Chondrocyte (in vitro differentiated cells): ENCODE results near the gene METTL27. TPM values are rescaled to one million over a fixed set of nuclear protein-coding genes. Genes with fewer than 3 reads are reported as not detected.
"Not testable (repeated sequence)": the region's sequence is repeated elsewhere in the genome, so short reads cannot be mapped to it uniquely, and the experiment has no call there.

Experiments used
- DNase-seq: peaks from one replicate; pipeline ENCODE4 v3.0.0; 2021; ENCODE audit warnings: mixed read lengths, low spot score
- H3K27ac Mint-ChIP-seq: one replicate; pipeline ENCODE4 v1.8.0; 2021; ENCODE audit warnings: mild to moderate bottlenecking, moderate library complexity, mixed read lengths; ENCODE audit not compliant: unreplicated experiment
- H3K27me3 Mint-ChIP-seq: 2 replicates; pipeline ENCODE4 v1.8.0; 2021; ENCODE audit warnings: low read depth, mixed read lengths
- H3K36me3 Mint-ChIP-seq: 2 replicates; pipeline ENCODE4 v1.8.0; 2021; ENCODE audit warnings: low read depth, mixed read lengths
- H3K4me1 Mint-ChIP-seq: 2 replicates; pipeline ENCODE4 v1.8.0; 2021; ENCODE audit warnings: low read depth, mild to moderate bottlenecking, mixed read lengths
- H3K4me3 Mint-ChIP-seq: one replicate; pipeline ENCODE4 v1.8.0; 2021; ENCODE audit warnings: mild to moderate bottlenecking, moderate library complexity, mixed read lengths; ENCODE audit not compliant: unreplicated experiment
- H3K9me3 Mint-ChIP-seq: 2 replicates; pipeline ENCODE4 v1.8.0; 2021; ENCODE audit warnings: low read depth, mixed read lengths
- total RNA-seq: library from RNA; stranded (reverse); gene quantifications from 3 replicates; pipeline ENCODE4 v1.2.1, GENCODE V29; 2021
- TF ChIP-seq, protein P1 (sequence below): fragments of 200-600 bp; sonication (generic); IDR thresholded peaks from 2 replicates; pipeline ENCODE4 v1.5.0; 2021; ENCODE audit warnings: antibody characterized with exemption, mild to moderate bottlenecking, moderate library complexity

The METTL27 gene
- total RNA-seq, 1 donor from 2014 or later, result 0.99 TPM

DNA sequence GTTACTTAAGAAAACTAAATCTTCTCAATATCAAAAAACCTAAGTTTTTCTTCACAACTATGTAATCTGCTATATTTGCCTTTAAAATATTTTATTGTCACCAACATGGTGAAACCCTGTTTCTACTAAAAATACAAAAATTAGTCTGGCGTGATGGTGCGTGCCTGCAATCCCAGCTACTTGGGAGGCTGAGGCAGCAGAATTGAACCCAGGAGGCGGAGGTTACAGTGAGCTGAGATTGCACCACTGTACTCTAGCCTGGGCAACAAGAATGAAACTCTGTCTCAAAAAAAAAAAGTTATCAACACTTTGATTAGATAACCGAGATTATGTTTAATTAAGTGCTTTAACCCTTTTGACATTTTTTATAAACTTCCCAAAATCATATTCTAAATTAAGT lies 39.9 kb downstream of the METTL27 start:
- no peaks in the 10 kb centered on the region for H3K4me1 Mint-ChIP-seq
- no peaks in the 10 kb centered on the region for H3K9me3 Mint-ChIP-seq
- H3K27me3 Mint-ChIP-seq, result peaks cover 3% of the 10 kb centered on the region
- H3K36me3 Mint-ChIP-seq, result no peaks in the 10 kb centered on the region
- H3K4me3 Mint-ChIP-seq, result no peak overlapping the region
- TF ChIP-seq, protein P1, sequence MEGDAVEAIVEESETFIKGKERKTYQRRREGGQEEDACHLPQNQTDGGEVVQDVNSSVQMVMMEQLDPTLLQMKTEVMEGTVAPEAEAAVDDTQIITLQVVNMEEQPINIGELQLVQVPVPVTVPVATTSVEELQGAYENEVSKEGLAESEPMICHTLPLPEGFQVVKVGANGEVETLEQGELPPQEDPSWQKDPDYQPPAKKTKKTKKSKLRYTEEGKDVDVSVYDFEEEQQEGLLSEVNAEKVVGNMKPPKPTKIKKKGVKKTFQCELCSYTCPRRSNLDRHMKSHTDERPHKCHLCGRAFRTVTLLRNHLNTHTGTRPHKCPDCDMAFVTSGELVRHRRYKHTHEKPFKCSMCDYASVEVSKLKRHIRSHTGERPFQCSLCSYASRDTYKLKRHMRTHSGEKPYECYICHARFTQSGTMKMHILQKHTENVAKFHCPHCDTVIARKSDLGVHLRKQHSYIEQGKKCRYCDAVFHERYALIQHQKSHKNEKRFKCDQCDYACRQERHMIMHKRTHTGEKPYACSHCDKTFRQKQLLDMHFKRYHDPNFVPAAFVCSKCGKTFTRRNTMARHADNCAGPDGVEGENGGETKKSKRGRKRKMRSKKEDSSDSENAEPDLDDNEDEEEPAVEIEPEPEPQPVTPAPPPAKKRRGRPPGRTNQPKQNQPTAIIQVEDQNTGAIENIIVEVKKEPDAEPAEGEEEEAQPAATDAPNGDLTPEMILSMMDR, result no peak
- no peak overlapping the region for H3K27ac Mint-ChIP-seq
- DNase-seq, result no peak

DNA sequence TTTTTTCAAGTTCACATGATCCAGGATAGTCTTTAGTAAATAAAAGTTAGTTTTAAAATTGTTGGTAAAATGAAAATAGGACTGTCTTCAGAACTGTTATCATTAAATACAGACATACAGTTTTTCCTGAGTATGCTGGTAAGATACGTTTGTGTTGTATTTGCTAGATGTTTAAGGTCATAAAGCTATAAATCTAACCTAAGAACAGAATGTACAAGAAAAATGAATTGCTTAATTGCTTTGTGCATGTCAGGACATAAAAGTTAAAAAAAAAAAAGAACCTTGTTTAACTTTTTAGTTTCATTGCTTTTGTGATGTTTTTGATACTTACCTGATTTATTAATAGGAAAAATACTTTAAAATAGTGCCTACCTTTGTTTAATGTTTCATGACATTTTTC lies 40.7 kb downstream of the METTL27 start:
- no peaks in the 10 kb centered on the region for H3K36me3 Mint-ChIP-seq
- no peaks in the 10 kb centered on the region for H3K9me3 Mint-ChIP-seq
- H3K27ac Mint-ChIP-seq, result no peak overlapping the region
- no peaks in the 10 kb centered on the region for H3K4me1 Mint-ChIP-seq
- TF ChIP-seq, protein P1, result no peak
- no peak overlapping the region for H3K4me3 Mint-ChIP-seq
- peaks cover 3% of the 10 kb centered on the region for H3K27me3 Mint-ChIP-seq
- DNase-seq, result no peak

GRCh38 chr7:73799282-73800141 lies 42.8 kb downstream of the METTL27 start:
- Mint-ChIP-seq H3K36me3 (no peaks in the 10 kb centered on the region), H3K9me3 (no peaks in the 10 kb centered on the region), H3K4me3 (no peak overlapping the region), H3K27ac (no peak overlapping the region), H3K27me3 (peaks cover 3% of the 10 kb centered on the region), H3K4me1 (no peaks in the 10 kb centered on the region)
- DNase-seq, result no peak
- TF ChIP-seq, protein P1, result no peak

- not testable (repeated sequence) for H3K9me3 Mint-ChIP-seq, H3K27me3 Mint-ChIP-seq, H3K36me3 Mint-ChIP-seq, H3K4me3 Mint-ChIP-seq, H3K27ac Mint-ChIP-seq, DNase-seq, H3K4me1 Mint-ChIP-seq
Measured at GRCh38 chr7:73797176-73797575, 45.1 kb downstream of the METTL27 start.

- H3K27ac Mint-ChIP-seq, H3K9me3 Mint-ChIP-seq, H3K27me3 Mint-ChIP-seq, H3K4me1 Mint-ChIP-seq, DNase-seq, H3K4me3 Mint-ChIP-seq, H3K36me3 Mint-ChIP-seq: not testable (repeated sequence)
Measured at GRCh38 chr7:73796656-73797055, 45.7 kb downstream of the METTL27 start.

DNA sequence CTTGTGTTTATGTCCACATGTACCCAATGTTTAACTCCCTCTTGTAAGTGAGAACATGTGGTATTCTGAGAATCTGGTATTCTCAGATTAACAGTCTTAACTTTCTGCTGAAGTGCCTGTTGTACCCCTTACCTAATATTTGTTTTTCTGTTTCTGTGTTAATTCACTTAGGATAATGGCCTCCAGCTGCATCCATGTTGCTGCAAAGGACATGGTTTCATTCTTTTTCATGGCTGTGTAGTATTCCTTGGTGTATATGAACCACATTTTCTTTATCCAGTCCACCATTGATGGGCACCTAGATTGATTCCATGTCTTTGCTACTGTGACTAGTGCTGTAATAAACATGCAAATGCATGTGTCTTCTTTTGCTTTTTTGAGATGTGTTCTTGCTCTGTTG lies 47.1 kb downstream of the METTL27 start:
- H3K36me3 Mint-ChIP-seq, H3K27ac Mint-ChIP-seq, H3K4me3 Mint-ChIP-seq, DNase-seq, H3K4me1 Mint-ChIP-seq, H3K27me3 Mint-ChIP-seq, H3K9me3 Mint-ChIP-seq: not testable (repeated sequence)

DNA sequence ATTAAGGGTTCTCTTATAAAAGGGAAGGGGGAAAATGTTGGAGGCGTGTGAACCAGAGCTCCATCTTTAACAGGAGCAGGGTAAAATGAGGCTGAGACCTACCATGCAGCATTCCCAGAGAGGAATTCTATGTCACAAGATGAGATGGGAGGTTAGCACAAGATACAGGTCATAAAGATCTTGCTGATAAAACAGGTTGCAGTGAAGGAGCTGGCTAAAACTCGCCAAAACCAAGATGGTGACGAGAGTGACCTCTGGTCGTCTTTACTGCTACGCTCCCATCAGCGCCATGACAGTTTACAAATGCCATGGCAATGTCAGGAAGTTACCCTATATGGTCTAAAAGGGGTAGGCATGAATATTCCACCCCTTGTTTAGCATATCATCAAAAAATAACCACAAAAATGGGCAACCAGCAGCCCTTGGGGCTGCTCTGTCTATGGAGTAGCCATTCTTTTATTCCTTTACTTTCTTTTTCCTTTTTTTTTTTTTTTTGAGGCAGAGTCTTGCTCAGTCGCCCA lies 51.1 kb downstream of the METTL27 start:
- not testable (repeated sequence) for DNase-seq, H3K4me3 Mint-ChIP-seq, H3K4me1 Mint-ChIP-seq, H3K36me3 Mint-ChIP-seq, H3K27me3 Mint-ChIP-seq, H3K27ac Mint-ChIP-seq, H3K9me3 Mint-ChIP-seq
